Effector memory CD4-positive, alpha-beta T cell (primary cell): ENCODE measurements around the gene RASAL2.
"Not testable (repeated sequence)": the region's sequence is repeated elsewhere in the genome, so short reads cannot be mapped to it uniquely, and the experiment has no call there.

Experiments
- DNase-seq, 3 donors: peaks; one replicate each; pipeline ENCODE4 v3.0.0-alpha.2; 2020
- H3K27ac ChIP-seq: 2 replicates; pipeline ENCODE4 v1.7.0; 2013; ENCODE audit warnings: mild to moderate bottlenecking, low read length, moderate library complexity; ENCODE audit not compliant: insufficient read depth, poor library complexity, severe bottlenecking
- H3K27me3 ChIP-seq: replicated peaks from 2 replicates; pipeline ENCODE4 v1.7.0; 2013; ENCODE audit warnings: mild to moderate bottlenecking, low read length; ENCODE audit not compliant: insufficient read depth, control insufficient read depth, poor library complexity, severe bottlenecking
- H3K36me3 ChIP-seq: 2 replicates; pipeline ENCODE4 v1.7.0; 2013; ENCODE audit warnings: mild to moderate bottlenecking, low read length, moderate library complexity; ENCODE audit not compliant: control insufficient read depth, insufficient read depth
- H3K4me1 ChIP-seq: 2 replicates; pipeline ENCODE4 v1.7.0; 2013; ENCODE audit warnings: low read length, mild to moderate bottlenecking; ENCODE audit not compliant: control insufficient read depth, insufficient read depth, poor library complexity, severe bottlenecking
- H3K4me3 ChIP-seq: 2 replicates; pipeline ENCODE4 v1.7.0; 2013; ENCODE audit warnings: low read length, low read depth, mild to moderate bottlenecking; ENCODE audit not compliant: insufficient read depth, poor library complexity, severe bottlenecking
- H3K9me3 ChIP-seq: 2 replicates; pipeline ENCODE4 v1.7.0; 2013; ENCODE audit warnings: mild to moderate bottlenecking, low read length, moderate library complexity; ENCODE audit not compliant: control insufficient read depth

RASAL2 gene

GRCh38 chr1:178180405-178180804 is 86.5 kb downstream of the RASAL2 start:
- no peaks in the 10 kb centered on the region for H3K4me1 ChIP-seq
- H3K4me3 ChIP-seq = no peak overlapping the region
- H3K36me3 ChIP-seq = no peaks in the 10 kb centered on the region
- no peaks in the 10 kb centered on the region for H3K9me3 ChIP-seq
- H3K27me3 ChIP-seq = no peaks in the 10 kb centered on the region
- H3K27ac ChIP-seq = no peak overlapping the region
- DNase-seq = no peak

GRCh38 chr1:178183796-178184195 is 89.9 kb downstream of the RASAL2 start:
- Histone ChIP-seq H3K27me3 (no peaks in the 10 kb centered on the region), H3K4me3 (no peak overlapping the region), H3K9me3 (no peaks in the 10 kb centered on the region), H3K36me3 (no peaks in the 10 kb centered on the region), H3K4me1 (no peaks in the 10 kb centered on the region), H3K27ac (no peak overlapping the region)
- no peak for DNase-seq

- Histone ChIP-seq H3K4me3 (no peak overlapping the region), H3K36me3 (no peaks in the 10 kb centered on the region), H3K9me3 (no peaks in the 10 kb centered on the region), H3K27ac (no peak overlapping the region), H3K27me3 (no peaks in the 10 kb centered on the region), H3K4me1 (no peaks in the 10 kb centered on the region)
- DNase-seq = no peak
Measured at GRCh38 chr1:178188306-178188705, 94.4 kb downstream of the RASAL2 start.

- Histone ChIP-seq H3K36me3 (no peaks in the 10 kb centered on the region), H3K27me3 (no peaks in the 10 kb centered on the region), H3K9me3 (no peaks in the 10 kb centered on the region), H3K4me1 (no peaks in the 10 kb centered on the region), H3K4me3 (no peak overlapping the region), H3K27ac (no peak overlapping the region)
- DNase-seq = no peak
Measured at GRCh38 chr1:178189814-178190213, 95.9 kb downstream of the RASAL2 start.

GRCh38 chr1:178190881-178191280 is 97.0 kb downstream of the RASAL2 start:
- no peaks in the 10 kb centered on the region for H3K4me1 ChIP-seq
- no peaks in the 10 kb centered on the region for H3K27me3 ChIP-seq
- no peaks in the 10 kb centered on the region for H3K9me3 ChIP-seq
- no peak overlapping the region for H3K4me3 ChIP-seq
- H3K36me3 ChIP-seq = no peaks in the 10 kb centered on the region
- no peak overlapping the region for H3K27ac ChIP-seq
- DNase-seq = no peak

GRCh38 chr1:178192686-178193085 is 98.8 kb downstream of the RASAL2 start:
- H3K36me3 ChIP-seq = no peaks in the 10 kb centered on the region
- no peaks in the 10 kb centered on the region for H3K27me3 ChIP-seq
- H3K9me3 ChIP-seq = no peaks in the 10 kb centered on the region
- H3K27ac ChIP-seq = no peak overlapping the region
- DNase-seq = no peak
- no peak overlapping the region for H3K4me3 ChIP-seq
- H3K4me1 ChIP-seq = no peaks in the 10 kb centered on the region

GRCh38 chr1:178196631-178197030 is 102.7 kb downstream of the RASAL2 start:
- no peak overlapping the region for H3K27ac ChIP-seq

GRCh38 chr1:178202095-178202494 is 108.2 kb downstream of the RASAL2 start:
- not testable (repeated sequence) for H3K4me3 ChIP-seq, H3K27me3 ChIP-seq, DNase-seq, H3K4me1 ChIP-seq, H3K9me3 ChIP-seq, H3K27ac ChIP-seq, H3K36me3 ChIP-seq

More at GRCh38 chr1:178196631-178197030, 102.7 kb downstream of the RASAL2 start:
- Histone ChIP-seq H3K36me3 (no peaks in the 10 kb centered on the region), H3K9me3 (no peaks in the 10 kb centered on the region), H3K4me3 (no peak overlapping the region), H3K4me1 (no peaks in the 10 kb centered on the region), H3K27me3 (no peaks in the 10 kb centered on the region)
- DNase-seq = no peak

GRCh38 chr1:178202546-178202945 is 108.6 kb downstream of the RASAL2 start:
- not testable (repeated sequence) for H3K4me3 ChIP-seq, H3K27me3 ChIP-seq, H3K36me3 ChIP-seq, DNase-seq, H3K27ac ChIP-seq, H3K9me3 ChIP-seq, H3K4me1 ChIP-seq

GRCh38 chr1:178208269-178208856 is 114.5 kb downstream of the RASAL2 start:
- not testable (repeated sequence) for H3K4me1 ChIP-seq, H3K4me3 ChIP-seq, H3K36me3 ChIP-seq, H3K27ac ChIP-seq, H3K27me3 ChIP-seq, DNase-seq, H3K9me3 ChIP-seq
